HFFc6 (cell line): ENCODE data around the gene CDH13. TPM values are rescaled to one million over a fixed set of nuclear protein-coding genes. Genes with fewer than 3 reads are reported as not detected.

Source experiments
- DNase-seq: peaks from one replicate; pipeline ENCODE4 v3.0.0-alpha.2; 2018
- H3K27ac Mint-ChIP-seq: 2 replicates; pipeline ENCODE4 v1.8.0; 2020; ENCODE audit warnings: mild to moderate bottlenecking, mixed read lengths
- H3K27me3 Mint-ChIP-seq: 2 replicates; pipeline ENCODE4 v1.8.0; 2021; ENCODE audit warnings: mild to moderate bottlenecking, moderate library complexity, mixed read lengths; ENCODE audit not compliant: insufficient read depth
- H3K36me3 Mint-ChIP-seq: 2 replicates; pipeline ENCODE4 v1.8.0; 2021; ENCODE audit warnings: low read depth, mixed read lengths
- H3K4me1 Mint-ChIP-seq: 2 replicates; pipeline ENCODE4 v1.8.0; 2020; ENCODE audit warnings: low read depth, mixed read lengths
- H3K4me3 Mint-ChIP-seq: 2 replicates; pipeline ENCODE4 v1.8.0; 2020; ENCODE audit warnings: mild to moderate bottlenecking, moderate library complexity, mixed read lengths
- H3K9me3 Mint-ChIP-seq: 2 replicates; pipeline ENCODE4 v1.8.0; 2020; ENCODE audit warnings: mild to moderate bottlenecking, mixed read lengths
- CTCF ChIP-seq: fragments of 200-600 bp; sonication (generic); IDR thresholded peaks from 2 replicates; pipeline ENCODE4 v1.5.0; 2021; ENCODE audit warnings: antibody characterized with exemption, mild to moderate bottlenecking
- total RNA-seq, 6 experiments: library from RNA; stranded (reverse); fragmentation: NEBNext Ultra II Directional; extraction: Animal tissue kit (Norgen Biotek cat#: 25700); gene quantifications; 2 replicates in 1 of 6; 3 replicates in 5 of 6; pipeline ENCODE4 v1.2.3, GENCODE V29; 2021

The CDH13 gene
- total RNA-seq, 6 experiments from 2014 or later: 3.6 to 14.7 (median 4.7) TPM

DNA sequence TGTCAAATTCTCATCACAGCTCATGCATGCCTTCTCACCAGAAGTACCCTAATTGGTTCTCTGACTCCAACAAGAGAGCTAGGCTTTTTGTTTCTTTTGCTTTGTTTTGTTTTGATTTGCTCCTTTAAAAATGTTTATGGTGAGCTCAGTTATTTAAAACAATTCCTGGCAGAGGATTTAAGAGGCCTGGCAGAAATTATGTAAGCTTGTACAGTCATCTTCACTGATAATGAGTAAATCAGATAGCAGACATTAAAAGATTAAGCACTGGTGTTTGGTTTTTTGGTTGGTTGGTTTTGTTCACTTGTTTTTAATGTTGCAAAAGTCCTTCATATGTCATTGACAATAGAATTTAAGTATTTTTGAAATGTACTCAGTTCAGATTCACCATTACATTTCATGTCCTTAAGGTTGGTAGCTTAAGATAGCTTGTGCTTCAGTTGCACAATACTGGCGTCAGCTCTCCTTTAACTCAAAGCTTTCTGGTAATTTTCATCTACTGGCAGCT is 378.9 kb downstream of the CDH13 start:
- no peak overlapping the region for H3K4me3 Mint-ChIP-seq
- H3K4me1 Mint-ChIP-seq: no peaks in the 10 kb centered on the region; the same call in 1 of the 2 replicates
- peaks cover 20% of the 10 kb centered on the region for H3K9me3 Mint-ChIP-seq
- no peak for TF ChIP-seq CTCF
- no peaks in the 10 kb centered on the region for H3K27me3 Mint-ChIP-seq
- DNase-seq: peak; percentile 2
- H3K36me3 Mint-ChIP-seq: no peaks in the 10 kb centered on the region
- H3K27ac Mint-ChIP-seq: no peak overlapping the region

- TF ChIP-seq CTCF: no peak
- Mint-ChIP-seq H3K4me1 (no peaks in the 10 kb centered on the region; the same call in 1 of the 2 replicates), H3K36me3 (no peaks in the 10 kb centered on the region), H3K27me3 (no peaks in the 10 kb centered on the region), H3K9me3 (peaks cover 10% of the 10 kb centered on the region), H3K4me3 (no peak overlapping the region), H3K27ac (no peak overlapping the region)
- DNase-seq: no peak
Measured at GRCh38 chr16:83010776-83011720, 384.3 kb downstream of the CDH13 start.

- Mint-ChIP-seq H3K36me3 (no peaks in the 10 kb centered on the region), H3K4me3 (no peak overlapping the region), H3K4me1 (no peaks in the 10 kb centered on the region; the same call in 1 of the 2 replicates), H3K27ac (no peak overlapping the region), H3K9me3 (peaks cover 10% of the 10 kb centered on the region), H3K27me3 (no peaks in the 10 kb centered on the region)
- no peak for TF ChIP-seq CTCF
- DNase-seq: no peak
Measured at GRCh38 chr16:83011939-83012338, 385.2 kb downstream of the CDH13 start.

DNA sequence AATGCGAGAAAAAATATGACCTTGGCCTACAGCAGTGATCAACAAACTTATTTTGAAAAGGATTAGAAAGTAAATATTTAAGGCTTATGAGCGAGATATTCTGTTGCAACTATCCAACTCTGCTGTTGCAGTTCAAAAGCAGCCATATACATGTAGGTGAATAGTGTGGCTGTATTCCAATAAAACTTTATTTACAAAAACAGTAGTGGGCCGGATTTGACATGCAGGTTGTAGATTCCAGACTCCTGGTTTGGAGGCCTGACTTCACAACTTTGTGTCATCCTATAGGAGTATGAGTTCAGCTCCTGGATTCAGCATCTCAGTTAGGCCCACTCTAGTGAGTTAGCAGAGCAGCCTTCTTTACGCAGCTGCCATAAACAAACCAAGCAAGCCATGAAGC is 386.3 kb downstream of the CDH13 start:
- Mint-ChIP-seq H3K27ac (no peak overlapping the region), H3K4me1 (no peaks in the 10 kb centered on the region; the same call in 1 of the 2 replicates), H3K9me3 (peaks cover 7% of the 10 kb centered on the region), H3K36me3 (no peaks in the 10 kb centered on the region), H3K4me3 (no peak overlapping the region), H3K27me3 (no peaks in the 10 kb centered on the region)
- TF ChIP-seq CTCF: no peak
- DNase-seq: no peak

- Mint-ChIP-seq H3K36me3 (peaks cover 5% of the 10 kb centered on the region; the same call in 1 of the 2 replicates), H3K27me3 (no peaks in the 10 kb centered on the region), H3K4me3 (no peak overlapping the region), H3K4me1 (peaks cover 5% of the 10 kb centered on the region; the same call in 1 of the 2 replicates), H3K27ac (no peak overlapping the region), H3K9me3 (peaks cover 10% of the 10 kb centered on the region)
- DNase-seq: no peak
- no peak for TF ChIP-seq CTCF
Measured at GRCh38 chr16:83019963-83020362, 393.2 kb downstream of the CDH13 start.
